Hepatic stellate cell (primary cell): ENCODE data around the gene HECW1.
"Not testable (repeated sequence)": the region's sequence is repeated elsewhere in the genome, so short reads cannot be mapped to it uniquely, and the experiment has no call there.

Experiments used
- DNase-seq: peaks from one replicate; pipeline ENCODE4 v3.0.0; 2011; ENCODE audit warnings: low spot score

Gene HECW1

DNA sequence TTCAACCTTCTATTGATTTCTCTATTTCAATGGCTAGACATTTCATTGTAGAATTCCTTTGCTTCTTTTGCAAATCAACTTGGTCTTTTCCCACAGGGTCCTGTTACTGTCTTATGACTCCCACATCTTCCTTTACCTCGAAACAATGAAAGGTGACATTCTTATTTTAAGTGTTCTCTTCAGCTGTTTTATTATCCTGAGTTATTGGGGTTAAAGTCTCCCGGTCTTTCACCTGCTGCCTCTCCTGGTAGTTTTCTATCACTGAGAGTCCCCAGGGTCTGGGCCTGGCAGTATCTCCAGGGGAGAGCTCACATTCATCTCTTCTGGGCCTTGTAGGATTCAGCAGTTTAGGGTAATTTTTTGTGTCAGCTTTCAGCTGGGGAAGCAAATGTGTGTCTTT, 95.8 kb downstream of the HECW1 start:
- no peak for DNase-seq

DNA sequence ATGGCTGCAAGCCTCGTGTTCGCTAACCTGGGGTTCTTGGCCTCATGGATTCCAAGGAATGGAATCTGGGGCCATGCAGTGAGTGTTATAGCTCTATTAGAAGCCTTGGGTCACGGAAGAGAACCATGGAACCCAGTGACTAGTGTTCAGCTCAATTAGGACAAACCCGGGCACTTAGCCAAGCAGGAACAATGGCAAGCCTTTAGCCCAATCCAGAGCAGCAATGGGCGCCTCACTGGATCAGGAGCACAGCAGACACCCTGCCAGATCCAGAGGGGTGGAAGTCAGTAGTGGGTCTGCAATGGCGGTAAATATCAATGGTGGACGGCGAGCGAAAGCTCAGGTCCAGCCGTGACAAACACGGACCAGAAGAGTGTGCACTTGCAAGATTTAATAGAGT, 98.1 kb downstream of the HECW1 start:
- not testable (repeated sequence) for DNase-seq

DNA sequence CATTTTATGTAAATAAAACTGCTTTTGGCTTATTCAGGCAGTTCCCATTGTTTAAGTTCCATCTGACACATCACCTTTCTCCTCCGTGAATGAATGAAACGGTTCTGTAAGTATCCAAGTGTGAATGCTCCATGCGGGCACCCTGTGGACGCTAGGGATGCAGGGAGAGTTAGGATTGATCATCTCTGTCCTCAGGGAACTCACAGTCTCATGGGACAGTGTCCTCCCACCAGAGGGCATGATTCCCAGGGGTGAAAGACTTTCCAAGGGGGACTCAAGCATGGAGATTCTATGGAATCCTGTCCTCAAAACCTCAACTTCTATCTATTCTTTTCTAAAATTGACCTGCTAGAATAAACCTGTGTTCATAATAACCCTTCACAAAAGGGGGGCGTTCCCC, 98.8 kb downstream of the HECW1 start:
- no peak for DNase-seq

DNA sequence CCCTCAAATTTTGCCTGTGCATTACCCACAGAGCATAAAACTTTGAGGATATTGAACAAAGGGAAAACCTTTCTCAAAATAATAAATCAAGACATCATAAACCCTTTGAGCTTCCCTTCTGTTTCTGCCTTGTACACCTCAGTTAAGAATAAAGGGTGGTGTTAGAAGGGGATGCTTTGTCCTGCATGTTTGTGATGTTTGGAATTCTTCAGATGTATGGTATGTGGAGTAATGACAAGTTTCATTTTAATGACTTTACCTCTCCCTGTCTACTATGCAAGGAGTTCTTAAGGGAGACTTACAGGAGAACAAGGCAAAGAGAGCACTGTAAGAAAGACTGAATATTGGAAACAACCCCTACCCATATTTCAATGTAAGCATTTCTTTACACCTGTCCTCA, 99.2 kb downstream of the HECW1 start:
- no peak for DNase-seq

DNA sequence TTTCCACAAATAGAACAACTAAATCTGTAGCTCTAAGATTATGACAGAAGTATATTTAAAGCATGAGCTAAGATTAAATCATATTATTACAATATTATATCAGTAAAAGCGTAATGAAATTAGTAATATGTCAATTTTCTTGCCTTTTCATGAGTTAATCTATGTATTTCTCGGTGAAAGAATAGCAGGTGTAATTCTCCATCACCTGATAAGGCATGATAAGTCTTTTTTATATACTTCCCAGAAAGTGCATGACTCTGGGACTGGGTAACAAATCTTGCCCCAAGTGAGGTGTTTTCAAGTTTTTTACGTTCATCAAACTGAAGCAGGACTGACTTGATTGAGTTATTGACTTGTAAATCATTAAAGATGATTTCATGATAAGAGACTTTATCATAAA, 100.5 kb downstream of the HECW1 start:
- no peak for DNase-seq

DNA sequence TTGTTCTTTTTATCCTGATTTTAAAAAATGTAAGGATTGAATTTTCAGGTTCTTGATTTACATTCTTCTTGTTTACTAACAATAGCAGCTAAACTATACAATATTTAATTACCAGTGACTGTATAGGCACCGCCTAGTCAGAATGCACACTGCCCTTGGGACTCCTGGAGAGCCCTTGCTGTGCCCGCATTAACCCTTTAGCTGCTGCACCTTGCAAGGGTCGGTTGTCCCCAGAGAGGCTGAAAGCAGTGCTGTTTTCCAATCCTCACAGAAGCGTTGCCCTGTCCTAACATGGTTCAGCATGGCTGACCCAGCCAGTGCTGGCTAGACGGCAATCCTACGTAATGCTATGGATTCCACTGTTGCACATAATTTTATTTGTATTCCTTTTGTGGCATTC, 102.6 kb downstream of the HECW1 start:
- no peak for DNase-seq

DNA sequence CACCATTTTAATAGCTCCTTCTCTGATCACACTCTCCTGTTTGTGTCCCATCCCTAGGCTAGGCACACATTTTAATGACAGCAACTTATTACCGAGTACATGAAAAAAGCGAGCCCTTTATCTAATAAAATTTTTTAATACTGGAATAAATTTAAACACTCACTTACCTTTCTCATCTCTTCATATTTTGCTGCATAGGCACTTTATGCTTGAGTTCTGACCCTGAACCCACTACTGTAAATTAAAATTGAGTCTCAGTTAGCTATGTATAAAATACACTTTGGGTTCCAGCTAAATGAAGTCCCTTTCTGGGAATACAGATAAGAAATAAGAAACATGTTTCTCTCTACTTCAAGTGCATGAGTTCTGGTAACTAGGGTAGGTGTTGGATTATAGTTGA, 104.6 kb downstream of the HECW1 start:
- DNase-seq: no peak

DNA sequence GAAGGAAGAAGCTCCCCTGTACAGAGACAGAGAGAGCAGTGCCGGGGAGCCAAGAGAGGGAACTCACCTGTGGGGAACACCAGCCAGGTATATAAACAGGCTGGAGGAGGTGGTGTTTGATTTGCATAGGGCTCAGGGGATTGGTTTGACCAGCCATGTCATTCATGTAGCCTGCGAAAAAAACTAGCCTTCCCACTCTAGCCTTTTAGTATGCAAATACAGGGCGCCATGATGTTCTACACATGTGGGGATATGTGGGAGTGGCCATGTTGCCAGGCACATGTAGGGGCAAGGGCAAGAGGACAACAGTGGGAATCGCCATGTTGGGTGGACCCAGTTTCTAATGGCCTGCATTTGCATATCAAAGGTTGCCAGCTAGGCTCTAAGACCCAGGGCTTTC, 106.5 kb downstream of the HECW1 start:
- DNase-seq: not testable (repeated sequence)

DNA sequence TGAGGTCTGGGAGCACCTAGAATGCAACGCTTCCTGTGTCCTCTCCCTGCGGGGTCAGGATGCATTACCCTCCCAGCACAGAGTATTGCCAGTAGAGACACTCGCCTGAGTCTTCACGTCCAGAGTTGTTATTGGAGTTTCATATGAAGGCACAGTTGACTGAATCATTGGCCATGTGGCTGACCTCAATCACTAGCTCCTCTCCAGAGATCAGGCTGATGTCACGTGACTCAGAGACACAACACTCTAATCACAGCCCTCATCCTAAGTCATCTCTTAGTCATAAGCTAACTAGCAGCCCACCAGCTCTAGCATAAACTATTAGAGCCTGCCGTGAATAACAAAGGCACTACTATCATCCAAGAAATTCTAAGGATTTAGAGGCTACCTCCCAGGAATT, 107.8 kb downstream of the HECW1 start:
- DNase-seq: no peak

DNA sequence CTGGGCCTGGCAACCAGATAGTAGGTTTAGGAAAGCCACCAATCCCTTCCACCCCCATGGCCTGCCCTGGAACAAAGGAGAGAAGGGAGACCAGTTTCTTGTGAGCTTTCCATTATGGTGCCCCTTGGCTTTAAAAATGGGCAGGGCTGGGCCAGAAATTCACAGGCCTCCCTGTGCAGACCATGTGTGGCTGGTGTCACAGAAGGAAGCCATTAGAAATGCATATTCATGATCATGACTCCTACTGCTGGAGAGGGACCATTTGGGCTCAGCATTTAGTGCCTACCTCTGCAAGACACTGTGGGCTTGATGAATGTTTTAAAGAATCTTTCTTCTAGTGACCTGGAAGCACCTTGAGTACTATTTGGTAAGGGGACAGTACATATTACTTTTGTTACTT, 108.3 kb downstream of the HECW1 start:
- DNase-seq: no peak

DNA sequence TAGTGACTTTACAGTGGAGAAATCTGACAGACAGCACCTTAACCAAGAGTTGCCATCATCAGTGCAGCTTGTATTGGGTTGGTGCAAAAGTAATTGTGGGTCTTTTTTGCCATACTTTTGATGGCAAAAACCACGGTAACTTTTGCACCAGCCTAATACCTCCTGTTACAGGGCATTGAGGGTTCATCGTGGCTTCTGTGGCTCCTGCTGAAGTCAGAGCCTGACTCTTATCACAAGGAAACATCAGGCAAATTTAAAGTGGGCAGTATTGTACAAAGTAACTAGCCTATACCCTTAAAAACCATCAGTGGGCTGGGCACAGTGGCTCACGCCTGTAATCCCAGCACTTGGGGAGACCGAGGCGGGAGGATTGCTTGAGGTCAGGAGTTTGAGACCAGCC, 117.4 kb downstream of the HECW1 start:
- DNase-seq: no peak

DNA sequence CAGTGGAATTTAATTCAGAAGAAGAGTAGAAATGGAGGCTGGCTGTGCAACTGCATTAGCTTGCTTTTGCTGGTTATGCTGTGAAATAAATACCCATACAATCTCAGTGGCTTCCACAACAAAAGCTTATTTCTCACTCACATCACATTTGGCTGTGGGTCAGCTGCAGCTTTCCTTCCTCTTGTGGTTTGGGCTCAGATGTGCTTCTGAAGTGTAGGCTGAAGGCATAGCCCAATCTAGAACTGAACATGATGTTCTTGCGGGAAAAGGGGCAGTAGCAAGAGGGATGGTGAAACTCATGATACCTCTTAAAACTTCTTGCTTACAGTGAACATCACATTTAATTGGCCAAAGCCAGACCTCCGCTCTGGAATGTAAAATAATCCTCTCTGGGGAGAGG, 119.9 kb downstream of the HECW1 start:
- DNase-seq: no peak

DNA sequence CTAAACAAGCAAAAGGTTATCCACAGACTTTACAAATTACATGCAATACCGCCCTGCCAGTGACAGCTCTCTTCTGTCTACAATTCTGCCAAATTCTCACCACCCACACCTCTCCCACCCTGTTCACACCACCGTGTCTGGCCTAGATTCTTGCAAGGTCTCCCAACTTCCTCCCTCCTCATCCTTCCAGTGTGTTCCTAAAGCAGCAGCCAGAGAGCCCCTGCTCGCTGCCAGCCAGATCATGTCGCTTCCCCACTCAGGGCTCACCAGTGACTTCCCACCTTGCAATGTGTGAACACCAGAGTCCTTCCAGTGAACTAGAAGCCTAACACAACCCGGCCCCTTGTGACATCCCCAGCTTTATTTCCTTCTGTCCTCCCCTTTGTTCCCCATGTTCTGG, 121.6 kb downstream of the HECW1 start:
- DNase-seq: no peak

DNA sequence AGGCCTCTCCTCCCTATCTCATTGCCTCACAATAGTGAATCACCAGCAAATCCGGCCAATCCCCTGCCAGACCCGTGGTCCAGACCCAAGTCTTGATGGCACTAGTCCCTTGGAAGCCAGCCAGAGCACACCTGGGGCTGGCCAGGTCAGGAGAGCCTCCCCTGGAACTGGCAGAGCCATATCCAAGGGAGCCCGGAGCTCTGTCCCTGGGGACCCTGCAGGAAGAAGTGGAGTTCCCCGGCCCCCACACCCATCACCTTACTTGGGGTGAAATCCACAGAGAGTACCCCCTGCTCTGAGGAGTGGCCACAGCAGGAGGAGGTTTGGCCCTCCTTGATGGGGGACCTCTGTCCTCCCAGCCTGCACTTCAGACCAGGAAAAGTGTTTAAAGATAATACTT, 122.5 kb downstream of the HECW1 start:
- DNase-seq: no peak

DNA sequence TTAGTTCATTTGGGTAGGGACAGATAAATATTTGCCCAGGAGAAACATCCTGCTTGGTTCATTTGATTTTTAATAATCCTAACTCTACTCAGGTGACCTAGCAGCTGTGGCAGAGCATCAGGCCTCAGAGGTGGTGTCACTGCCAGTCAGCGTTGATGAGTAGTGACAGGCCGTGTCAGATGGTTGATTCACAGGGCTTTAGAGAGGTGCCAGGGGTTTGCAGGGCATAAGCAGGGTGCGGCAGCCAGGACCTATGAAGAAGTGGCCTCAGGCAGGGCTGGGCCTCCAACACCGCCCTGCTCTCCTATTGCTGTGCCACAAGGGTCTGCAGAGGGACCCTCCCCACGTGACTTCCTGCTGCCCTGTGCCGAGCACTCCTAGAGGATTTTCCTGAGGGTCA, 128.1 kb downstream of the HECW1 start:
- no peak for DNase-seq

DNA sequence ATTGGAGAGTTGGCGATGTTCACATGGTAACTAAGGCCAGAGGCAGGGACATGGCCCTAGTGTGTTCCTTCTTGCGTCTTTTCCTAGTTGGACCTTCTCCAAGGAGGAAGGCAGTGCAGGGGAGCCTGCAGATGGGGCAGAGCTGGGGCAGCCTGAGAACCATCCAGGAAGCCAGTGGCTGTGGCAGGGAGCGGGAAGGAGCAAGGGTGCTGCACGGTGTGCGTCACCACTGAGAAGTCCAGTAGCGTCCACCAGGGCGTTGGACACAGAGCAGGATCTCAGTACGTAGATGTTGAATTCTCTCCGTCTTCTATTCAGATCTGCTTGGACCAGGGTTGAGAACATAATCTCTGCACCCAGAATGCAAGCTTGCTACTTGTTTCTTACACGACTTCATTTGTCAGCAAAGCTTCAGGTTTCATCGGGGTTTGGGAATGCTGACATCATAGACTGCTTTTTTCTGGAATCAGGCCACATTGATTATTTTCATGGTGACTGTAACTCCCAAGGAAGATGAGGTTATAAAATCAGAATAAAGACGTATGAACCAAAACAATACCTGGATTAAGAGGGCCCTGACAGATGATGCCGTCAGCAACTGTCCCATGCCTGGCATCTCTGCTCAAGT, 130.3 kb downstream of the HECW1 start:
- DNase-seq: no peak

DNA sequence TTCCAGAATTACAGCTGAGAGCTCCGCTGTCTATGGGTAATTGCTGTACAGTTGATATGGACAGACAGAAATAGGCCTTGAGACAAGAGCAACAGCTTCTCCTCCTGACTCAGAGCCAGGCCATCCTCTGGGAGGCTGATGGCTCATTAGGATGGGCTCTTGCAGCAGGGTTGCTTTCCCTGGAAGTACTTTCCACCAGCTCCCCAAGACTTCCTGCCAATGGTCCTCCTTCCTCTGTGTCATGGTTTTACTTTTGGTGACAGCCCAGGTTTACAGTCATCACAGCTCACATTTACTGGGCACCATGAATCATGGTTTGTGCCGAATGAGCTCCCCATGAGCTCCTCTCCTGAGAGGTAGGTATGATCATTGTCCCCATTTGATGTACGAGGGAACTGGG, 131.8 kb downstream of the HECW1 start:
- DNase-seq: no peak

DNA sequence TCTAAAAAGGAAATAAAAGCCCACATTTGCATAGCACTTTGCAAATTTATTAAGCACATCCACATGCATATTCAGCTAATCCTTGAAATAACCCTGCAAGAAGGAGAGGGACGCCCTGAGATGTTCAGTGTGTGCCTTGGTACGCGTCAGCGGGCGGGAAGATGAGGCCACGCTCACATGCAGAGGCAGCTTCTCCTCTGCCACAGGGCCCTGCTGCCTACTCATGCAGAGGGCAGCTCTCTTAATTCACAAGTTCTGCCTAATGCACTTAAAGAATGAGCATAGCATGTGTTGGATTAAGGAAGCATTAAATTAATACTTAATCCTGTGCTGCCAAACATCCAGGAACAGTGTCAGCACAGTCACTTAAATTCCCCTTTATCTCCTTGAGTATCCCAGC, 132.3 kb downstream of the HECW1 start:
- no peak for DNase-seq

DNA sequence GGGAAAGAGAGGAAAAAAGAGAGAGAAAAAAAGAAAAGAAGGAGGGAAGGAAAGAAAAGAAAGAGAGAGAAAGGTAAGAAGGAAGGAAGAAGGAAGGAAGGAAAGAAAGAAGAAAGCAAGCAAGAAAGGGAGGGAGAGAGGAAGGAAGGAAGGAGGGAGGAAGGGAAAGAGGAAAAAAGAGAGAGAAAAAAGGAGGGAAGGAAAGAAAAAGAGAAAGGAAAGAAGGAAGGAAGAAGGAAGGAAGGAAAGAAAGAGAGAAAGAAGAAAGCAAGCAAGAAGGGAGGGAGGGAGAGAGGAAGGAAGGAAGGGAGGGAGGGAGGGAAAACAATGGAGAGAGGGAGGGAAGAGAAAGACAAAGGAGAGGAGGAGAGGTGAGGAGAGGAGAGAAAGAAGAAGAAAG, 135.3 kb downstream of the HECW1 start:
- no peak for DNase-seq

DNA sequence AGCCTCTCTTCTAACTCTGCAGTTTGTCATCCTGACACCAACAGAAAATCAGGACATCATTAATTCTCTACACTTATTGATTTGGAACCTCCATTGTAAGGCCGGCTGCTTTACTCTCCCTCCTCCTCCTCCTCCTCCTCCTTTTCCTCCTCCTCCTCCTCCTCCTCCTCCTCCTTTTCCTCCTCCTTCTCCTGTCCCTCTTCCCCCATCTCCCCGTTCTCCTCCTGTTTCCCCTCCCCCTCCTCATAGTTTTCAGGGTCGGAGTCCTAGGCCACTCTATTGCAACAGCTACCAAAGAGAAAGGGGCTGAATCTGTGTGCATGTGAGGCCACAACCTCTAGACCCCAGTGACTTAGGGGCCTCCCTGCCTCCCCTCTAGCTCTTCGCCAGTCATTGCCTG, 136.1 kb downstream of the HECW1 start:
- DNase-seq: no peak

DNA sequence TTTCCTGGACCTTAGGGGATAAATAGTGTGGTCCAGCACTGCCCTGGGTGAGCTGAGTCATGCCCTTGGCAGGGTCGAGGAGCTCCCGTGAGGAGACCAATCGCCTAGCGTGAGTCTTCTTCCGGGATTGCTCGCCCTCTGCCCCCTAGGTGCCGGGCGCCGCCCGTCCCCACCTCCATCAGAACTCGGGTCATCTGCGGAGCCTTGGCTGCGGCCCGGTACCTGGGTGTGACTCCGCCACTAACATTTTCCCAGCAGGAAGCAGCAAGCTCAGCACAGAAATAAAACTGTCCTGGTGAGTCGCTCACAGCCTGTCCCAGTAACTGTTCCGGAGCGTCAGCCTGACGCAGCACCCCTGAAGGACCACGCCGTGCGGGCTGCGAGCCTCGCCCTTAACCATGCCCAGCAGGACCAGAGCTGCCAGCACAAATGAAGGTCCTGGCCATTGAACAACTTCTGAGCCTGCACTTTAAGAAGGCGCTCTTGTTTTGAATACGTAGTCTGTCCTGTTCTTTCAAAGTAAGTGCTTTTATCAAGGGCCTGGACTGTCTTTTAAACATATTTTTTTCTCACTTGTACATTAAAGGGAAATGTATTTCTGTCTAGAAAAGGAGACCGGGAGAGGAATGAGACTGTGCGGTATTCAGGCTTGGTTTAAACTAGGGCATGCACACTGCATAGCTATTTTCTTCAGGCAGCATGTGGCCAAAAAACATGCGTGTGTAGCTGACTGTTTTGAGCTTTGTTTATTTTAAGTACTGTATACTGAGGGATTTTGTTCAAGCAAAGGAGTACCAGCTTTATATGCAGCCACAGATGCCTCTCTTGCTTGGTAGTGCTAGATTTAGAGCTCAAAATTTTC, 136.7 kb downstream of the HECW1 start:
- peak; percentile 71 for DNase-seq

DNA sequence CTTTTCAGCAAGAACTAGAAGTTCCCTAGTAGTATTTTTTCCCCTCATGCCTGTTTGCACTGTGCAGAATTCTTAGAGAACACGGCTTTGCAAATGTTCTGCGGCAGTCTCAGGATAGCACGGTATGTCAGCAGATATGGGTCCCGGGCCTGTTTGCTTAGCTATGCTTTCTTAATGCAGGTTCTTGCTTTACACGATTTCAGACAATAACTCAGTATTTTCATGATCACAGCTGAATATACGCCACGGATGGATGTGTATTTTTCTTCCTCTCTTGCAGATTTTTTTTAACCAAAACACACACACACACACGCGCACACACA, 137.3 kb downstream of the HECW1 start:
- no peak for DNase-seq

DNA sequence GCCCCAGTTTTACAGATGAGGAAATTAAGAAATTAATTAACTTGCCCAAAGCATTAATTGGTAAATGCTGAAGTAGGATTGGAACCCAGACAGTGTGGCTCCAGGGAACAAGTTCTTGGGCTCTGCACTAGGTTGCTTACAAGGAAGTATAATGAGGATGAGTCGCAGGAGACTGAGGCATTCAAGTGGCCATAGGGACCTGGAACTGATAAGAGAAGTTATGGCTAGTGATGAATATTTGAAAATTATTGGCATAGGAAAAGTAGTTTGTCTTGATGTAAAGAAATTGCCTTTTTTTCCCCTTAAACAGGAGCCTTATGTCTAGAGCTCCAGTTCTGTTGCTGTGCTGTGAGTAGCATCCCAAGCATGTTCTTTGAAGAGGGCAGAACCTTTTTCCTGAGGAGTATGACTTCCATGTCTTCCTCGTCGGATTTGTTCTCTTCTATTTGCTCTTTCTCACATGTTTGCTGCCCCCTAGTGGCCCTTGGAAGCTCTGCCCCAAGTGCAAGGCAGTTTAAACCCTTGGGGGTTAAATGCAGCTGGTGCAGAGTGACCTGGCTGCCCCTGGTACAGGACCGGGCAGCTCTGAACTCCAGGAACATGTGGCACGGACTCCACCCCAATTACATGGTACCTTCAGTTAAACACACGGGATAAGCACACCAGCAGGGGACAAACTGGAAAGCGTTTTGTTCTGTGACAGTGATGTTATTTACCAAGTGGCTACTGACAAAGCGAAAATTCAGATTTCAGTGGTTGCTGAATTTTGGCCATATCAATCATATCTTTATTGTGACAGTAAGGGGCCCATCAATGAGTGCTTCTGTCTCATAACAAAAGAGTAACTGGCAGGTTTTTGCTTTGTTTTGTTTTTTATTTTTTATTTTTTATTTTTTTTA, 148.8 kb downstream of the HECW1 start:
- DNase-seq: peak; percentile 44
